NT2/D1 (cell line): ENCODE data around the gene PKDCC.
"Not testable (repeated sequence)": the region's sequence is repeated elsewhere in the genome, so short reads cannot be mapped to it uniquely, and the experiment has no call there.

ENCODE experiments used
- DNase-seq: peaks from one replicate; pipeline ENCODE4 v3.0.0-alpha.2; 2011; ENCODE audit warnings: low read depth, low spot score
- H3K27me3 ChIP-seq: 2 replicates; pipeline ENCODE4 v1.6.0; 2011; ENCODE audit warnings: mild to moderate bottlenecking; ENCODE audit not compliant: insufficient read length, insufficient read depth
- H3K36me3 ChIP-seq: 2 replicates; pipeline ENCODE4 v1.6.1; 2011; ENCODE audit warnings: mild to moderate bottlenecking, low read length, mixed read lengths; ENCODE audit not compliant: insufficient read depth, insufficient read length
- H3K4me1 ChIP-seq: 2 replicates; pipeline ENCODE4 v1.5.1; 2011; ENCODE audit not compliant: insufficient read depth, insufficient read length
- H3K4me3 ChIP-seq: 2 replicates; pipeline ENCODE4 v1.5.1; 2011; ENCODE audit warnings: low read depth; ENCODE audit not compliant: insufficient read length
- H3K9ac ChIP-seq: 2 replicates; pipeline ENCODE4 v1.6.0; 2011; ENCODE audit warnings: low read depth; ENCODE audit not compliant: insufficient read length
- H3K9me3 ChIP-seq: 2 replicates; pipeline ENCODE4 v1.5.1; 2011; ENCODE audit warnings: mild to moderate bottlenecking, low read length; ENCODE audit not compliant: insufficient read depth
- SUZ12 ChIP-seq: IDR thresholded peaks from 2 replicates; pipeline ENCODE4 v1.6.1; 2011; ENCODE audit not compliant: insufficient read length, insufficient read depth; ENCODE audit errors: extremely low read depth
- YY1 ChIP-seq: IDR thresholded peaks from 2 replicates; pipeline ENCODE4 v1.6.1; 2011; ENCODE audit not compliant: insufficient read length, insufficient read depth
- ZNF274 ChIP-seq: IDR thresholded peaks from 2 replicates; pipeline ENCODE4 v1.6.1; 2011; ENCODE audit warnings: mild to moderate bottlenecking, low read depth, low read length

PKDCC gene

GRCh38 chr2:42031281-42032223 is 16.3 kb upstream of the PKDCC start:
- DNase-seq: no peak
- Histone ChIP-seq H3K36me3 (no peaks in the 10 kb centered on the region), H3K27me3 (no peaks in the 10 kb centered on the region), H3K4me3 (no peak overlapping the region), H3K9ac (peak overlapping the region; percentile 51), H3K4me1 (peaks cover 13% of the 10 kb centered on the region), H3K9me3 (no peaks in the 10 kb centered on the region)
- TF ChIP-seq SUZ12 (no peak), YY1 (no peak), ZNF274 (no peak)

DNA sequence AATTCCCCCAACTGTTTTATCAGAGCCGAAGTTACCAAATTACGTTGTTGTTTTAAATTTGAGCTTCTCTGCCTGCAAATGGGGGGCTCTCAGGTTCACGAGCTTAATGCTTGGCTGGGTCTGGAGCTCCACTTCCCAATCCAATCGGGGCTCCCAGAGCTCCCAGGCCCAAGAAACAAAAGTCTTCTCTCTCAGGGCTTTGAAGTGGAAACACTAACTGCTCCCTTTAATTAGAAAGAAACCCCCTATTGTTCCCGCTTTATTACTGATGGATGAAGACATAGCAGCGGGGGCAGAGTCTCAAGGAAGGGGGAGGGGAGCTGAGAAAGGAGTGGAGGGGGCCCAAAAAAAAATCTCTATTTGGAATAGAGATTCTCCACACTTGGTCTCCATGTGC is 15.6 kb upstream of the PKDCC start:
- Histone ChIP-seq H3K9ac (peak overlapping the region; percentile 51), H3K4me3 (no peak overlapping the region), H3K9me3 (no peaks in the 10 kb centered on the region), H3K4me1 (peaks cover 13% of the 10 kb centered on the region), H3K36me3 (no peaks in the 10 kb centered on the region), H3K27me3 (no peaks in the 10 kb centered on the region)
- DNase-seq: no peak
- TF ChIP-seq YY1 (no peak), ZNF274 (no peak), SUZ12 (no peak)

DNA sequence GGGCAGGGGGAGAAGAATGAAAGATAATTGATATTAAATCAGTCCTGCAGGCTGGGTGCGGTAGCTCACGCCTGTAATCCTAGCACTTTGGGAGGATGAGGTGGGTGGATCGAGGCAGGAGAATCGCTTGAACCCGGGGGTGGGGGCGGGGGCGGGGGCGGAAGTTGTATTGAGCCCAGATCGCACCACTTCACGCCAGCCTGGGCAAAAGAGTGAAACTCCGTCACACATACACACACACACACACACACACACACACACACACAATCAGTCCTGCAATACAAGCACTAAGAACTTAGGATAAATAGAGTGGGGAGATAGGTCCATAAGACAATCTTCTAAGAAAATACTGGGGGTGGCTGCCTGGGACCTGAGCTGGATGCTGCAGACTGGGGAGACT is 15.1 kb upstream of the PKDCC start:
- no peak for TF ChIP-seq ZNF274
- TF ChIP-seq SUZ12: no peak
- no peak for TF ChIP-seq YY1
- Histone ChIP-seq H3K9me3 (no peaks in the 10 kb centered on the region), H3K4me3 (no peak overlapping the region)

DNA sequence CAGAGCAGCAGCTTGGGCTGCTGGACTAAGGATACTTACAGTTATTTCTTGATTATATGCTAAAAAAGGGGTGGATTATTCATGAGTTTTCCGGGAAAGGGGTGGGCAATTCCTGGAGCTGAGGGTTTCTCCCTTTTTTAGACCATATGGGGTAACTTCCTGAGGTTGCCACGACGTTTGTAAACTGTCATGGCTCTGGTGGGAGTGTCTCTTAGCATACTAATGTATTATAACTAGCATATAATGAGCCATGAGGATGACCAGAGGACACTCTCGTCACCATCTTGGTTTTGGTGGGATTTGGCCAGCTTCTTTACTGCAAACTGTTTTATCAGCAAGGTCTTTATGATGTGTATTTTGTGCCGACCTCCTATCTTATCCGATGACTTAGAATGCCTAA is 13.7 kb upstream of the PKDCC start:
- DNase-seq, H3K9me3 ChIP-seq, H3K9ac ChIP-seq, H3K4me1 ChIP-seq, H3K36me3 ChIP-seq, H3K27me3 ChIP-seq, H3K4me3 ChIP-seq: not testable (repeated sequence)

More for the DNA sequence above, 15.1 kb upstream of the PKDCC start:
- Histone ChIP-seq H3K36me3 (no peaks in the 10 kb centered on the region), H3K27me3 (no peaks in the 10 kb centered on the region), H3K9ac (no peak overlapping the region), H3K4me1 (peaks cover 13% of the 10 kb centered on the region)
- no peak for DNase-seq

GRCh38 chr2:42035241-42035640 is 12.6 kb upstream of the PKDCC start:
- H3K9ac ChIP-seq: no peak overlapping the region

GRCh38 chr2:42036413-42036812 is 11.4 kb upstream of the PKDCC start:
- peaks cover 3% of the 10 kb centered on the region for H3K4me1 ChIP-seq
- no peak for DNase-seq
- no peak overlapping the region for H3K4me3 ChIP-seq
- no peaks in the 10 kb centered on the region for H3K36me3 ChIP-seq
- no peak for TF ChIP-seq ZNF274
- TF ChIP-seq YY1: no peak
- no peak for TF ChIP-seq SUZ12
- H3K27me3 ChIP-seq: no peaks in the 10 kb centered on the region
- no peak overlapping the region for H3K9ac ChIP-seq
- no peaks in the 10 kb centered on the region for H3K9me3 ChIP-seq

More at GRCh38 chr2:42035241-42035640, 12.6 kb upstream of the PKDCC start:
- Histone ChIP-seq H3K4me3 (no peak overlapping the region), H3K9me3 (no peaks in the 10 kb centered on the region), H3K36me3 (no peaks in the 10 kb centered on the region), H3K27me3 (no peaks in the 10 kb centered on the region), H3K4me1 (peaks cover 6% of the 10 kb centered on the region)
- no peak for TF ChIP-seq ZNF274
- TF ChIP-seq YY1: no peak
- no peak for DNase-seq

DNA sequence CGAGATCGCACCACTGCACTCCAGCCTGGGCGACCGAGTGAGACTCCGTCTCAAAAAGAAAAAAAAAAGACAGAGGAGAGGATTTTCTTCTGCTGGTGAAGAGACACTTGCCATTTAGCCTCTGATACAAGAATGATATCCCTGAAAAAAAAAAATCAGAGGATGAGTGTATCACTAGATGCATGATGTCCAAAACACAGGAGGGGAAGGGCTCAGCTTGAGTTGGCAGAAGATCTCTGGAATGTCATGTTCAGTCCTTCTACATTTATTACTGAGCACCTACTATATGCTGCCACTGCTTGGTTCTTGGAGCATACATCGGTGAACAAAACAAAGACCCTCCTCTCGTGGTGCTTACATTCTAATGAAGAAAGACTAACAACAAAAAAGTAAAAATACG is 10.9 kb upstream of the PKDCC start:
- H3K9me3 ChIP-seq: no peaks in the 10 kb centered on the region
- H3K36me3 ChIP-seq: no peaks in the 10 kb centered on the region
- no peak overlapping the region for H3K4me3 ChIP-seq
- no peak overlapping the region for H3K9ac ChIP-seq
- no peak for TF ChIP-seq SUZ12
- no peak for TF ChIP-seq YY1
- no peak for TF ChIP-seq ZNF274
- peaks cover 3% of the 10 kb centered on the region for H3K4me1 ChIP-seq
- no peak for DNase-seq
- no peaks in the 10 kb centered on the region for H3K27me3 ChIP-seq
